ENCODE data around the gene EPHB1. TPM values are rescaled to one million over a fixed set of nuclear protein-coding genes. Genes with fewer than 3 reads are reported as not detected.

EPHB1 gene
- total and polyA plus RNA-seq, 2 donors (not counting 3 experiments of a cell fraction or from before 2014, with no cell fraction given), result 1.3 to 5.2 TPM

DNA sequence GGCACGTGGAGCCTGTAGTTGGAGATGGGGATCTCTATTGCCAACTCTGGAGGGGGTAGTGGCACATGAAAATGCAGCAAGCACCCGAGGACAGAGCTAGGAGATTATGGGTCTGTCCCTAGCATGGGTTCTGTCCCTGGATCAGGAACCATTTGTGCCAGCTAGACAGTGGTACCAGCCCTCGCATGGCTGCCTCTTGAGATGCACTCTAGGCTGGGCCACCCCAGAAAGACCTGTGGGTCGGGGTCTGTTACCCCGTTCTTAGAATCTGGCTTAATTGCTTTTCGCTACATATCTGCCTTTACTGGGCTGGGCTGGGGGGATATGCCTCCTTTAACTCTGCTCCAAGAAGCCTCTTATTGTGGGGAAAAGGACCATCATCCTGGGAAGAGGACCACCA is 54.5 kb downstream of the EPHB1 start:
- Histone ChIP-seq H3K79me2 (ENCODE audit: control insufficient read depth, insufficient read depth, low read length) (no peaks in the 10 kb centered on the region), H3K9ac (replicated peaks; ENCODE audit: extremely low read depth, insufficient read depth, low read length) (no peak overlapping the region), H3K4me1 (ENCODE audit: control insufficient read depth, extremely low read depth, insufficient read depth, low read length) (peaks cover 18% of the 10 kb centered on the region), H3K4me3 (replicated peaks in 1 of 3; ENCODE audit: insufficient read depth in 1 of 3, low read depth in 1 of 3, low read length in 3 of 3) (no peak overlapping the region), H3K9me3 (replicated peaks; ENCODE audit: control insufficient read depth, insufficient read depth, low read length) (no peaks in the 10 kb centered on the region), H3K9me1 (replicated peaks; ENCODE audit: control insufficient read depth, extremely low read depth, insufficient read depth, low read length) (no peaks in the 10 kb centered on the region), H3K36me3 (ENCODE audit: control insufficient read depth in 2 of 2, extremely low read depth in 1 of 2, insufficient read depth in 2 of 2, low read length in 2 of 2) (no peaks in the 10 kb centered on the region), H4K20me1 (replicated peaks; ENCODE audit: control insufficient read depth, extremely low read depth, insufficient read depth, low read length) (no peaks in the 10 kb centered on the region), H3K4me2 (ENCODE audit: insufficient read depth, low read length) (no peak overlapping the region), H3K27me3 (ENCODE audit: control insufficient read depth in 2 of 2, insufficient read depth in 2 of 2, low read length in 2 of 2) (peaks cover 0 to 3% of the 10 kb centered on the region in 2 experiments), H3K27ac (ENCODE audit: insufficient read depth, low read depth, low read length) (no peak overlapping the region), H2AFZ (ENCODE audit: low read depth, low read length) (no peak overlapping the region)
- TF ChIP-seq POLR2A (IDR thresholded peaks at IDR 0.05; ENCODE audit: low read depth, low read length) (no peak), JUN (IDR thresholded peaks at IDR 0.05; ENCODE audit: borderline replicate concordance, insufficient read depth, insufficient read length, low read depth) (no peak), GATA2 (IDR thresholded peaks at IDR 0.05; ENCODE audit: insufficient read depth, insufficient read length, low read depth, low read length) (no peak), EZH2 (IDR thresholded peaks at IDR 0.05; ENCODE audit: borderline replicate concordance, low read depth, low read length, severe bottlenecking) (no peak), FOS (IDR thresholded peaks at IDR 0.05; ENCODE audit: borderline replicate concordance, insufficient read depth, low read length) (no peak), POLR2AphosphoS5 (IDR thresholded peaks at IDR 0.05; ENCODE audit: insufficient read depth, low read depth, low read length) (no peak), MYC (IDR thresholded peaks at IDR 0.05; ENCODE audit: low read depth, low read length) (no peak)
- TF ChIP-seq, protein P1, sequence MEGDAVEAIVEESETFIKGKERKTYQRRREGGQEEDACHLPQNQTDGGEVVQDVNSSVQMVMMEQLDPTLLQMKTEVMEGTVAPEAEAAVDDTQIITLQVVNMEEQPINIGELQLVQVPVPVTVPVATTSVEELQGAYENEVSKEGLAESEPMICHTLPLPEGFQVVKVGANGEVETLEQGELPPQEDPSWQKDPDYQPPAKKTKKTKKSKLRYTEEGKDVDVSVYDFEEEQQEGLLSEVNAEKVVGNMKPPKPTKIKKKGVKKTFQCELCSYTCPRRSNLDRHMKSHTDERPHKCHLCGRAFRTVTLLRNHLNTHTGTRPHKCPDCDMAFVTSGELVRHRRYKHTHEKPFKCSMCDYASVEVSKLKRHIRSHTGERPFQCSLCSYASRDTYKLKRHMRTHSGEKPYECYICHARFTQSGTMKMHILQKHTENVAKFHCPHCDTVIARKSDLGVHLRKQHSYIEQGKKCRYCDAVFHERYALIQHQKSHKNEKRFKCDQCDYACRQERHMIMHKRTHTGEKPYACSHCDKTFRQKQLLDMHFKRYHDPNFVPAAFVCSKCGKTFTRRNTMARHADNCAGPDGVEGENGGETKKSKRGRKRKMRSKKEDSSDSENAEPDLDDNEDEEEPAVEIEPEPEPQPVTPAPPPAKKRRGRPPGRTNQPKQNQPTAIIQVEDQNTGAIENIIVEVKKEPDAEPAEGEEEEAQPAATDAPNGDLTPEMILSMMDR (IDR thresholded peaks at IDR 0.05; ENCODE audit: extremely low read depth in 1 of 2, insufficient read depth in 1 of 2, low read depth in 1 of 2, low read length in 2 of 2), result no peak
- TF ChIP-seq, protein P2, sequence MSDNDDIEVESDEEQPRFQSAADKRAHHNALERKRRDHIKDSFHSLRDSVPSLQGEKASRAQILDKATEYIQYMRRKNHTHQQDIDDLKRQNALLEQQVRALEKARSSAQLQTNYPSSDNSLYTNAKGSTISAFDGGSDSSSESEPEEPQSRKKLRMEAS (IDR thresholded peaks at IDR 0.05; ENCODE audit: insufficient read depth, insufficient read length), result no peak
- BruUV-seq (replicated peaks), result no TSS peak
- DNase-seq (ENCODE audit: low read depth, low spot score) (no peak), FAIRE-seq (no peak)
- dilution Hi-C loops (cut with MboI; ENCODE audit: extremely low pct_ligation_motif_present, low sequenced_read_pairs) (no loop called here), intact Hi-C loops (cut with micrococcal nuclease) (loop anchor here (5.0 kb wide), 1 partner anchor 477 kb away; the partner anchor contains the start of gene AMOTL2)
- ChIA-PET CTCF (no interaction called here), POLR2A (no interaction called here)
